ENCODE data around the gene PANK1. TPM values are rescaled to one million over a fixed set of nuclear protein-coding genes. Genes with fewer than 3 reads are reported as not detected.
"Not testable (repeated sequence)": the region's sequence is repeated elsewhere in the genome, so short reads cannot be mapped to it uniquely, and the experiment has no call there.

The PANK1 gene
- total and polyA plus RNA-seq, 2 experiments from 2014 or later: 16.9 to 38.2 TPM

GRCh38 chr10:89549510-89549909 is 95.5 kb downstream of the PANK1 start:
- H3K27ac ChIP-seq: no peak overlapping the region
- DNase-seq (ENCODE audit: low read depth in 1 of 2, low spot score in 1 of 2): no peak
- no peak for TF ChIP-seq CTCF (IDR thresholded peaks at IDR 0.05; ENCODE audit: low read depth, low read length)
- H3K4me1 ChIP-seq (ENCODE audit: low read depth): peaks cover 20% of the 10 kb centered on the region
- no peak overlapping the region for H3K4me3 ChIP-seq
- no peaks in the 10 kb centered on the region for H3K27me3 ChIP-seq
- H3K9me3 ChIP-seq (ENCODE audit: low read depth): no peaks in the 10 kb centered on the region
- no peaks in the 10 kb centered on the region for H3K36me3 ChIP-seq

GRCh38 chr10:89548673-89549072 is 96.4 kb downstream of the PANK1 start:
- Histone ChIP-seq H3K4me3 (no peak overlapping the region), H3K36me3 (no peaks in the 10 kb centered on the region), H3K4me1 (ENCODE audit: low read depth) (peaks cover 20% of the 10 kb centered on the region), H3K27ac (peak overlapping the region; percentile 30), H3K9me3 (ENCODE audit: low read depth) (no peaks in the 10 kb centered on the region), H3K27me3 (no peaks in the 10 kb centered on the region)
- no peak for DNase-seq (ENCODE audit: low read depth in 1 of 2, low spot score in 1 of 2)
- TF ChIP-seq CTCF (IDR thresholded peaks at IDR 0.05; ENCODE audit: low read depth, low read length): no peak

GRCh38 chr10:89547853-89548513 is 97.1 kb downstream of the PANK1 start:
- Histone ChIP-seq H3K4me3 (no peak overlapping the region), H3K9me3 (ENCODE audit: low read depth) (no peaks in the 10 kb centered on the region), H3K27ac (peak overlapping the region; percentile 45), H3K36me3 (no peaks in the 10 kb centered on the region), H3K4me1 (ENCODE audit: low read depth) (peaks cover 20% of the 10 kb centered on the region), H3K27me3 (no peaks in the 10 kb centered on the region)
- TF ChIP-seq CTCF (IDR thresholded peaks at IDR 0.05; ENCODE audit: low read depth, low read length): no peak
- DNase-seq (ENCODE audit: low read depth in 1 of 2, low spot score in 1 of 2): no peak

- not testable (repeated sequence) for H3K36me3 ChIP-seq; H3K9me3 ChIP-seq (ENCODE audit: low read depth); H3K4me3 ChIP-seq; DNase-seq (ENCODE audit: low read depth in 1 of 2, low spot score in 1 of 2); H3K27me3 ChIP-seq; H3K27ac ChIP-seq
- H3K4me1 ChIP-seq (ENCODE audit: low read depth): peaks cover 20% of the 10 kb centered on the region
Measured at GRCh38 chr10:89546651-89547050, 98.4 kb downstream of the PANK1 start.

- H3K27me3 ChIP-seq: no peaks in the 10 kb centered on the region
- TF ChIP-seq CTCF (IDR thresholded peaks at IDR 0.05; ENCODE audit: low read depth, low read length): no peak
- peaks cover 13% of the 10 kb centered on the region for H3K4me1 ChIP-seq (ENCODE audit: low read depth)
- no peaks in the 10 kb centered on the region for H3K36me3 ChIP-seq
- H3K27ac ChIP-seq: no peak overlapping the region
- DNase-seq (ENCODE audit: low read depth in 1 of 2, low spot score in 1 of 2): no peak
- H3K4me3 ChIP-seq: no peak overlapping the region
- no peaks in the 10 kb centered on the region for H3K9me3 ChIP-seq (ENCODE audit: low read depth)
Measured at GRCh38 chr10:89543841-89544240, 101.2 kb downstream of the PANK1 start.

GRCh38 chr10:89540420-89540949 is 104.6 kb downstream of the PANK1 start:
- Histone ChIP-seq H3K27me3 (no peaks in the 10 kb centered on the region), H3K27ac (no peak overlapping the region), H3K4me1 (ENCODE audit: low read depth) (peaks cover 9% of the 10 kb centered on the region), H3K9me3 (ENCODE audit: low read depth) (no peaks in the 10 kb centered on the region), H3K4me3 (no peak overlapping the region), H3K36me3 (no peaks in the 10 kb centered on the region)
- peak in 1 of 2 donors; percentile 30 for DNase-seq (ENCODE audit: low read depth in 1 of 2, low spot score in 1 of 2)
- TF ChIP-seq CTCF (IDR thresholded peaks at IDR 0.05; ENCODE audit: low read depth, low read length): no peak
